GM12878 (cell line): ENCODE results near the gene TMEM201. TPM values are rescaled to one million over a fixed set of nuclear protein-coding genes. Genes with fewer than 3 reads are reported as not detected.
A peak's percentile ranks its signal among the peaks of the same experiment; 100 is the strongest.

Experiments used
- ATAC-seq: fragments of 200-7000 bp; cut with Tn5 transposase; 3 replicates; pipeline ENCODE4 v1.9.1; 2020; ENCODE audit warnings: mild to moderate bottlenecking, moderate library complexity
- BruUV-seq: library from RNA; stranded (reverse); fragments of 400-500 nt; replicated peaks from 2 replicates; lab custom pipeline; 2021; lab: Mats Ljungman, UMichigan
- CTCF ChIA-PET: fragments of 300-600 bp; sonication (Branson Sonifier 250); formaldehyde crosslinking; extraction: SDS; loops from one replicate; lab custom pipeline; 2021; ENCODE audit warnings: inconsistent platforms; lab: Yijun Ruan, JAX
- POLR2A ChIA-PET: fragments of 350-600 bp; formaldehyde crosslinking; extraction: SDS; loops from one replicate; lab custom pipeline; 2021; ENCODE audit warnings: inconsistent platforms; lab: Charles Lee
- RAD21 ChIA-PET: fragments of 300-600 bp; sonication (Branson Sonifier 250); formaldehyde crosslinking; loops from one replicate; lab custom pipeline; 2023; ENCODE audit warnings: antibody characterized with exemption; ENCODE audit not compliant: unreplicated experiment; lab: Charles Lee
- SMC1A ChIA-PET: fragments of 300-600 bp; sonication (Branson Sonifier 250); formaldehyde crosslinking; loops from one replicate; lab custom pipeline; 2023; ENCODE audit not compliant: unreplicated experiment, uncharacterized antibody; lab: Charles Lee
- DNase-seq: peaks from one replicate; pipeline ENCODE4 v3.0.0-alpha.2; 2011; ENCODE audit warnings: low read depth, low spot score
- FAIRE-seq: peaks from 3 replicates; lab custom pipeline; 2011; peaks lifted over from hg19 to GRCh38; lab: Jason Lieb, UNC
- H2AFZ ChIP-seq: 2 replicates; pipeline ENCODE4 v1.6.0; 2011; ENCODE audit warnings: low read depth, low read length, control low read depth; ENCODE audit not compliant: control insufficient read depth
- H3K27ac ChIP-seq: 2 replicates; pipeline ENCODE4 v1.5.1; 2011; ENCODE audit warnings: control low read depth; ENCODE audit not compliant: control insufficient read depth, insufficient read depth
- H3K27me3 ChIP-seq, 2 experiments: replicated peaks in 1 of 2; 2 replicates each; pipeline versions ENCODE4 v1.6.0 to v1.6.1; 2011; ENCODE audit warnings: low read length in 1 of 2; ENCODE audit not compliant: control insufficient read depth in 2 of 2, insufficient read depth in 2 of 2
- H3K36me3 ChIP-seq, 2 experiments: 2 replicates each; pipeline ENCODE4 v1.5.1; 2011; ENCODE audit warnings: low read length in 1 of 2; ENCODE audit not compliant: control insufficient read depth in 2 of 2, insufficient read depth in 2 of 2
- H3K4me1 ChIP-seq: 2 replicates; pipeline ENCODE4 v1.6.1; 2011; ENCODE audit warnings: mild to moderate bottlenecking, low read length, moderate library complexity, mixed read lengths; ENCODE audit not compliant: control insufficient read depth, insufficient read depth
- H3K4me2 ChIP-seq: 2 replicates; pipeline ENCODE4 v1.6.0; 2011; ENCODE audit warnings: control low read depth; ENCODE audit not compliant: control insufficient read depth, insufficient read depth
- H3K4me3 ChIP-seq: fragments of 200-600 bp; sonication (generic); 2 replicates; pipeline ENCODE4 v1.5.1; 2016
- H3K79me2 ChIP-seq: 2 replicates; pipeline ENCODE4 v1.6.0; 2011; ENCODE audit warnings: low read length; ENCODE audit not compliant: control insufficient read depth, insufficient read depth
- H3K9ac ChIP-seq: 2 replicates; pipeline ENCODE4 v1.8.0; 2011; ENCODE audit warnings: low read length, control low read depth, mixed read lengths; ENCODE audit not compliant: control insufficient read depth, insufficient read depth
- H3K9me3 ChIP-seq: replicated peaks from 3 replicates; pipeline ENCODE4 v1.5.1; 2011; ENCODE audit warnings: mild to moderate bottlenecking, low read length; ENCODE audit not compliant: control insufficient read depth, insufficient read depth
- H4K20me1 ChIP-seq: 2 replicates; pipeline ENCODE4 v1.6.0; 2011; ENCODE audit not compliant: control insufficient read depth, insufficient read depth
- ATF7 ChIP-seq: fragments of 450-650 bp; IDR thresholded peaks from 2 replicates; pipeline ENCODE4 v1.6.1; 2016; ENCODE audit warnings: low read depth, mild to moderate bottlenecking
- BMI1 ChIP-seq: fragments of 450-650 bp; IDR thresholded peaks from 2 replicates; pipeline ENCODE4 v1.6.1; 2016; ENCODE audit warnings: mild to moderate bottlenecking, moderate library complexity, borderline replicate concordance
- CREM ChIP-seq: IDR thresholded peaks from 2 replicates; pipeline ENCODE4 v1.6.1; 2014; ENCODE audit warnings: antibody characterized with exemption, low read depth
- ESRRA ChIP-seq: IDR thresholded peaks from 2 replicates; pipeline ENCODE4 v1.6.1; 2012; ENCODE audit warnings: mild to moderate bottlenecking, low read length, improper control_type of control experiment
- FOXM1 ChIP-seq: IDR thresholded peaks from 2 replicates; pipeline ENCODE4 v1.6.1; 2012; ENCODE audit warnings: low read depth, mild to moderate bottlenecking, inconsistent platforms, low read length, moderate library complexity
- KAT2A ChIP-seq: conservative IDR thresholded peaks from 2 replicates; pipeline ENCODE4 v1.6.1; 2011; ENCODE audit warnings: low read depth, low read length; ENCODE audit not compliant: control insufficient read depth
- KDM1A ChIP-seq: fragments of 200-600 bp; sonication (generic); IDR thresholded peaks from 2 replicates; pipeline ENCODE4 v1.6.1; 2016; ENCODE audit warnings: borderline replicate concordance
- LARP7 ChIP-seq: fragments of 450-650 bp; IDR thresholded peaks from 2 replicates; pipeline ENCODE4 v1.6.1; 2017; ENCODE audit warnings: mild to moderate bottlenecking
- NR2C2 ChIP-seq: IDR thresholded peaks from 2 replicates; pipeline ENCODE4 v1.6.1; 2011; ENCODE audit warnings: borderline replicate concordance, low read depth; ENCODE audit not compliant: control insufficient read depth, insufficient read length
- NR2F1 ChIP-seq: fragments of 450-650 bp; conservative IDR thresholded peaks from 2 replicates; pipeline ENCODE4 v1.6.1; 2017; ENCODE audit warnings: mild to moderate bottlenecking
- NRF1 ChIP-seq: conservative IDR thresholded peaks from 2 replicates; pipeline ENCODE4 v1.6.1; 2011; ENCODE audit warnings: mild to moderate bottlenecking, low read depth, low read length, improper control_type of control experiment
- PBX3 ChIP-seq: IDR thresholded peaks from 2 replicates; pipeline ENCODE4 v1.6.1; 2011; ENCODE audit warnings: mild to moderate bottlenecking, low read depth, low read length, moderate library complexity; ENCODE audit not compliant: insufficient replicate concordance
- PML ChIP-seq: IDR thresholded peaks from 2 replicates; pipeline ENCODE4 v1.6.1; 2012; ENCODE audit warnings: low read length, inconsistent platforms
- POU2F2 ChIP-seq: IDR thresholded peaks from 3 replicates; pipeline ENCODE4 v1.6.1; 2011; ENCODE audit warnings: low read depth, mild to moderate bottlenecking, low read length, borderline replicate concordance
- RAD21 ChIP-seq: IDR thresholded peaks from 2 replicates; pipeline ENCODE4 v1.6.1; 2011; ENCODE audit warnings: mild to moderate bottlenecking, low read depth, low read length, moderate library complexity; ENCODE audit not compliant: insufficient read depth
- RBBP5 ChIP-seq: fragments of 200-600 bp; sonication (generic); conservative IDR thresholded peaks from 2 replicates; pipeline ENCODE4 v1.6.1; 2016
- SREBF1 ChIP-seq: IDR thresholded peaks from 2 replicates; pipeline ENCODE4 v1.6.1; 2012; ENCODE audit warnings: mild to moderate bottlenecking, low read length
- TARDBP ChIP-seq: IDR thresholded peaks from 2 replicates; pipeline ENCODE4 v1.6.1; 2016; ENCODE audit warnings: borderline replicate concordance
- YBX1 ChIP-seq: fragments of 450-650 bp; IDR thresholded peaks from 2 replicates; pipeline ENCODE4 v1.6.1; 2016; ENCODE audit warnings: antibody characterized with exemption
- WGBS: methylation state at CpG from one replicate; pipeline ENCODE4 v1.1.6; 2016; ENCODE audit warnings: low lambda C conversion rate; ENCODE audit not compliant: insufficient replicate concordance, insufficient coverage; ENCODE audit errors: missing lambda C conversion rate; 5-methylcytosine and 5-hydroxymethylcytosine counted together
- in situ Hi-C: fragments of 300-500 bp; cut with MboI; formaldehyde crosslinking; loops from 9 replicates; pipeline ENCODE4 v1.14.3; 2018; ENCODE audit warnings: mixed read lengths
- intact Hi-C: fragments of 100-400 bp; cut with micrococcal nuclease; formaldehyde crosslinking; loops from one replicate; pipeline ENCODE4 v1.14.2; 2022; ENCODE audit not compliant: unreplicated experiment
- polyA plus RNA-seq, 11 experiments: library from polyadenylated mRNA; depleted of rRNA in 4 of 11; unstranded in 6 of 11; stranded (reverse) in 5 of 11; fragments of >200 nt; fragmentation: Nextera tagmentation in 4 of 11; fragmentation: Illumina TruSeq in 1 of 11; extraction: Ambion mirVana in 4 of 11; extraction: Trizol in 1 of 11; gene quantifications; 1 replicate in 1 of 11; 2 replicates in 10 of 11; pipeline versions ENCODE4 v1.2.1 to v1.2.3, GENCODE V29; 2011 to 2016; ENCODE audit warnings: inconsistent platforms in 2 of 11, missing spikeins in 2 of 11, low read depth in 1 of 11
- total RNA-seq, 4 experiments: library from RNA; depleted of rRNA in 3 of 4; stranded (reverse); fragments of >200 nt in 3 of 4; fragmentation: Illumina TruSeq in 1 of 4; extraction: Trizol in 1 of 4; gene quantifications; 2 replicates each; pipeline versions ENCODE4 v1.2.1 to v1.2.3, GENCODE V29; 2013 to 2021
- TF ChIP-seq, protein P1 (sequence below): IDR thresholded peaks from 2 replicates; pipeline ENCODE4 v1.6.1; 2011; ENCODE audit warnings: low read depth, low read length, improper control_type of control experiment, borderline replicate concordance
- TF ChIP-seq, protein P2 (sequence below): fragments of 450-650 bp; IDR thresholded peaks from 2 replicates; pipeline ENCODE4 v1.6.1; 2017; ENCODE audit warnings: borderline replicate concordance
- TF ChIP-seq, protein P3 (sequence below): fragments of 450-650 bp; IDR thresholded peaks from 2 replicates; pipeline ENCODE4 v1.6.1; 2014; ENCODE audit warnings: mild to moderate bottlenecking

Gene TMEM201
- total and polyA plus RNA-seq, 10 of the 15 experiments (the other 5 are each of a cell fraction or from before 2014, with no cell fraction given): 0.13 to 26.6 (median 6.1) TPM

DNA sequence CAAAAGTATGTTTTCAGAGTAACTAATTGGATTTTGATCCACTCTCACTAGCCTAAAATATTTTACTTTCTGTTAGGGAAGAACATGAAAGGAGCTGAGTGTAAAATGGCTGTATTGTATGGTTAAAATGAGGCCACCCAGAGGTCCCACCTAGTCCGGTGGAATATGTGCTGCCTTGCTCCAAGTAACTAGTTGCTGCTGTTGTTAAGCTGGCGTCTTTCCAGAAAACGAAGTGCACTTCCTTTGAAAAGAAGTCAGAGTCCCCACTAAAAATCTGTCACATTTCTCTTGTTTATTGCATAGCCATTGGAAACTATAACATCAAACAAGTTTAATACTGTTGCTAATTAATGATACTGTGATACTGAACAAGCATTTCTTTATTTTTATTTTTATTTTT lies 46.3 kb upstream of the TMEM201 start (continued):
- TF ChIP-seq CREM: no peak
- TF ChIP-seq NRF1: no peak
- no peak for TF ChIP-seq YBX1
- TF ChIP-seq PML: no peak
- no peak for TF ChIP-seq PBX3
- no peak for TF ChIP-seq TARDBP
- TF ChIP-seq LARP7: no peak

GRCh38 chr1:9544926-9545325 lies 43.8 kb upstream of the TMEM201 start:
- Histone ChIP-seq H3K79me2 (peaks cover 60% of the 10 kb centered on the region), H4K20me1 (no peaks in the 10 kb centered on the region; the same call in 1 of the 2 replicates), H3K4me2 (no peak overlapping the region), H3K9ac (no peak overlapping the region), H3K27ac (no peak overlapping the region), H2AFZ (no peak overlapping the region), H3K4me3 (no peak overlapping the region), H3K4me1 (no peaks in the 10 kb centered on the region), H3K36me3 (no peaks in the 10 kb centered on the region), H3K27me3 (no peaks in the 10 kb centered on the region), H3K9me3 (no peaks in the 10 kb centered on the region)
- BruUV-seq: TSS peak; percentile 28
- in situ Hi-C loops (no loop called here), intact Hi-C loops (no loop called here)
- ChIA-PET RAD21 (no interaction called here), CTCF (no interaction called here), POLR2A (no interaction called here), SMC1A (no interaction called here)
- TF ChIP-seq ATF7 (no peak), FOXM1 (no peak), NR2F1 (no peak), KDM1A (no peak), SREBF1 (no peak), RBBP5 (no peak), POU2F2 (no peak), NR2C2 (no peak), BMI1 (no peak), RAD21 (no peak), KAT2A (no peak), ESRRA (no peak)
- TF ChIP-seq, protein P1, sequence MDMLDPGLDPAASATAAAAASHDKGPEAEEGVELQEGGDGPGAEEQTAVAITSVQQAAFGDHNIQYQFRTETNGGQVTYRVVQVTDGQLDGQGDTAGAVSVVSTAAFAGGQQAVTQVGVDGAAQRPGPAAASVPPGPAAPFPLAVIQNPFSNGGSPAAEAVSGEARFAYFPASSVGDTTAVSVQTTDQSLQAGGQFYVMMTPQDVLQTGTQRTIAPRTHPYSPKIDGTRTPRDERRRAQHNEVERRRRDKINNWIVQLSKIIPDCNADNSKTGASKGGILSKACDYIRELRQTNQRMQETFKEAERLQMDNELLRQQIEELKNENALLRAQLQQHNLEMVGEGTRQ: no peak
- TF ChIP-seq, protein P2, sequence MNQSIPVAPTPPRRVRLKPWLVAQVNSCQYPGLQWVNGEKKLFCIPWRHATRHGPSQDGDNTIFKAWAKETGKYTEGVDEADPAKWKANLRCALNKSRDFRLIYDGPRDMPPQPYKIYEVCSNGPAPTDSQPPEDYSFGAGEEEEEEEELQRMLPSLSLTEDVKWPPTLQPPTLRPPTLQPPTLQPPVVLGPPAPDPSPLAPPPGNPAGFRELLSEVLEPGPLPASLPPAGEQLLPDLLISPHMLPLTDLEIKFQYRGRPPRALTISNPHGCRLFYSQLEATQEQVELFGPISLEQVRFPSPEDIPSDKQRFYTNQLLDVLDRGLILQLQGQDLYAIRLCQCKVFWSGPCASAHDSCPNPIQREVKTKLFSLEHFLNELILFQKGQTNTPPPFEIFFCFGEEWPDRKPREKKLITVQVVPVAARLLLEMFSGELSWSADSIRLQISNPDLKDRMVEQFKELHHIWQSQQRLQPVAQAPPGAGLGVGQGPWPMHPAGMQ: no peak
- TF ChIP-seq, protein P3, sequence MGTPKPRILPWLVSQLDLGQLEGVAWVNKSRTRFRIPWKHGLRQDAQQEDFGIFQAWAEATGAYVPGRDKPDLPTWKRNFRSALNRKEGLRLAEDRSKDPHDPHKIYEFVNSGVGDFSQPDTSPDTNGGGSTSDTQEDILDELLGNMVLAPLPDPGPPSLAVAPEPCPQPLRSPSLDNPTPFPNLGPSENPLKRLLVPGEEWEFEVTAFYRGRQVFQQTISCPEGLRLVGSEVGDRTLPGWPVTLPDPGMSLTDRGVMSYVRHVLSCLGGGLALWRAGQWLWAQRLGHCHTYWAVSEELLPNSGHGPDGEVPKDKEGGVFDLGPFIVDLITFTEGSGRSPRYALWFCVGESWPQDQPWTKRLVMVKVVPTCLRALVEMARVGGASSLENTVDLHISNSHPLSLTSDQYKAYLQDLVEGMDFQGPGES: no peak
- ATAC-seq (no peak), FAIRE-seq (no peak), DNase-seq (no peak)
- 47% methylated on average over 3 of the region's 3 CpGs for WGBS
